Prostate gland (tissue), 2 donors: ENCODE measurements around the gene TLR9. TPM values are rescaled to one million over a fixed set of nuclear protein-coding genes. Genes with fewer than 3 reads are reported as not detected.

Experiments
- DNase-seq: peaks from one replicate; pipeline ENCODE4 v3.0.0-alpha.2; 2019; ENCODE audit warnings: low spot score
- H3K27ac ChIP-seq, 2 donors: fragments of 200-600 bp; sonication (generic); 2 replicates each; pipeline ENCODE4 v1.5.1; 2017 to 2019
- H3K27me3 ChIP-seq: fragments of 200-600 bp; sonication (generic); replicated peaks from 2 replicates; pipeline ENCODE4 v1.5.1; 2019; ENCODE audit not compliant: insufficient read depth
- H3K36me3 ChIP-seq, 2 donors: fragments of 200-600 bp; sonication (generic); 1 replicate in 1 of 2; 2 replicates in 1 of 2; pipeline versions ENCODE4 v1.5.1 to v1.8.1; 2017 to 2019
- H3K4me1 ChIP-seq: fragments of 200-600 bp; sonication (generic); replicated peaks from 2 replicates; pipeline ENCODE4 v1.5.1; 2019
- H3K4me3 ChIP-seq, 2 donors: fragments of 200-600 bp; sonication (generic); 2 replicates each; pipeline ENCODE4 v1.5.1; 2017 to 2019
- H3K9me3 ChIP-seq: fragments of 200-600 bp; sonication (generic); 2 replicates; pipeline ENCODE4 v1.5.1; 2017
- CTCF ChIP-seq, 4 experiments: fragments of 200-600 bp in 2 of 4; fragments of 450-650 bp in 2 of 4; sonication (generic) in 2 of 4; IDR thresholded peaks; 1 replicate in 3 of 4; 2 replicates in 1 of 4; pipeline ENCODE4 v1.5.1; 2016 to 2019; ENCODE audit warnings: antibody characterized with exemption in 4 of 4, mild to moderate bottlenecking in 2 of 4, moderate library complexity in 2 of 4
- POLR2A ChIP-seq: fragments of 450-650 bp; IDR thresholded peaks from one replicate; pipeline ENCODE4 v1.6.1; 2016; ENCODE audit warnings: antibody characterized with exemption, mild to moderate bottlenecking
- POLR2AphosphoS5 ChIP-seq: sonication (generic); formaldehyde crosslinking; IDR thresholded peaks from one replicate; pipeline ENCODE4 v1.6.1; 2017; ENCODE audit warnings: antibody characterized with exemption
- WGBS: methylation state at CpG from one replicate; pipeline ENCODE4 v1.1.5; 2018; 5-methylcytosine and 5-hydroxymethylcytosine counted together
- intact Hi-C: fragments of 100-400 bp; cut with DNase I; formaldehyde crosslinking; loops from one replicate; pipeline ENCODE4 v1.14.2; 2022
- total RNA-seq, 2 donors: library from RNA; depleted of rRNA; stranded (reverse); fragments of >200 nt; gene quantifications; one replicate each; pipeline ENCODE4 v1.1.0, GENCODE V29; 2016

Gene TLR9
- total RNA-seq, 2 donors from 2014 or later: 0.17 TPM; not detected in 1

GRCh38 chr3:52213005-52213404 is 12.4 kb downstream of the TLR9 start:
- DNase-seq: no peak
- WGBS: 74% methylated on average over 8 of the region's 8 CpGs
- Histone ChIP-seq H3K36me3 (peaks cover 4 to 18% of the 10 kb centered on the region in 2 donors), H3K9me3 (no peaks in the 10 kb centered on the region), H3K4me3 (no peak overlapping the region), H3K27me3 (no peaks in the 10 kb centered on the region), H3K27ac (no peak overlapping the region), H3K4me1 (peaks cover 15% of the 10 kb centered on the region)
- intact Hi-C loops: no loop called here
- no peak for TF ChIP-seq POLR2AphosphoS5
- no peak for TF ChIP-seq CTCF (IDR thresholded peaks at IDR 0.05)
- no peak for TF ChIP-seq POLR2A

- DNase-seq: no peak
- Histone ChIP-seq H3K9me3 (no peaks in the 10 kb centered on the region), H3K27me3 (no peaks in the 10 kb centered on the region), H3K36me3 (peaks cover 4 to 18% of the 10 kb centered on the region in 2 donors), H3K4me1 (peaks cover 7% of the 10 kb centered on the region), H3K4me3 (no peak overlapping the region), H3K27ac (no peak overlapping the region)
- 97% methylated on average over 18 of the region's 18 CpGs for WGBS
- intact Hi-C loops: no loop called here
- TF ChIP-seq POLR2AphosphoS5: no peak
- TF ChIP-seq POLR2A: no peak
These were observed 14.1 kb downstream of the TLR9 start for GRCh38 chr3:52211268-52211891.

GRCh38 chr3:52210550-52211046 is 14.8 kb downstream of the TLR9 start:
- WGBS: 62% methylated on average over 6 of the region's 6 CpGs
- Histone ChIP-seq H3K4me3 (no peak overlapping the region), H3K4me1 (peaks cover 7% of the 10 kb centered on the region), H3K9me3 (no peaks in the 10 kb centered on the region), H3K27me3 (no peaks in the 10 kb centered on the region), H3K27ac (no peak overlapping the region), H3K36me3 (peaks cover 4 to 20% of the 10 kb centered on the region in 2 donors)
- peak; percentile 47 for DNase-seq
- intact Hi-C loops: no loop called here
- TF ChIP-seq CTCF (IDR thresholded peaks at IDR 0.05) (no peak), POLR2AphosphoS5 (peak; percentile 85)

- H3K36me3 ChIP-seq: peaks cover 4 to 25% of the 10 kb centered on the region in 2 donors
These were observed 15.4 kb downstream of the TLR9 start for GRCh38 chr3:52210037-52210436.

GRCh38 chr3:52208556-52208955 is 16.9 kb downstream of the TLR9 start:
- intact Hi-C loops: no loop called here
- H3K4me3 ChIP-seq: no peak overlapping the region
- H3K4me1 ChIP-seq: peaks cover 7% of the 10 kb centered on the region
- H3K27ac ChIP-seq: no peak overlapping the region
- 94% methylated on average over 4 of the region's 4 CpGs for WGBS
- DNase-seq: no peak
- no peaks in the 10 kb centered on the region for H3K9me3 ChIP-seq
- TF ChIP-seq CTCF (IDR thresholded peaks at IDR 0.05): no peak
- TF ChIP-seq POLR2A: no peak
- TF ChIP-seq POLR2AphosphoS5: no peak
- H3K27me3 ChIP-seq: no peaks in the 10 kb centered on the region
- peaks cover 4 to 30% of the 10 kb centered on the region in 2 donors for H3K36me3 ChIP-seq

More at GRCh38 chr3:52210037-52210436, 15.4 kb downstream of the TLR9 start:
- Histone ChIP-seq H3K27ac (no peak overlapping the region), H3K9me3 (no peaks in the 10 kb centered on the region), H3K27me3 (no peaks in the 10 kb centered on the region), H3K4me1 (peaks cover 7% of the 10 kb centered on the region), H3K4me3 (no peak overlapping the region)
- no peak for TF ChIP-seq POLR2AphosphoS5
- no peak for TF ChIP-seq CTCF (IDR thresholded peaks at IDR 0.05)
- no peak for TF ChIP-seq POLR2A
- intact Hi-C loops: no loop called here
- no peak for DNase-seq
